HG02852 (cell line): ENCODE data around the gene LRSAM1.

Experiments
- ATAC-seq: cut with Tn5 transposase; IDR thresholded peaks from one replicate; pipeline ENCODE4 v1.9.1; 2021; ENCODE audit warnings: mild to moderate bottlenecking, moderate library complexity; ENCODE audit not compliant: unreplicated experiment

Gene LRSAM1

DNA sequence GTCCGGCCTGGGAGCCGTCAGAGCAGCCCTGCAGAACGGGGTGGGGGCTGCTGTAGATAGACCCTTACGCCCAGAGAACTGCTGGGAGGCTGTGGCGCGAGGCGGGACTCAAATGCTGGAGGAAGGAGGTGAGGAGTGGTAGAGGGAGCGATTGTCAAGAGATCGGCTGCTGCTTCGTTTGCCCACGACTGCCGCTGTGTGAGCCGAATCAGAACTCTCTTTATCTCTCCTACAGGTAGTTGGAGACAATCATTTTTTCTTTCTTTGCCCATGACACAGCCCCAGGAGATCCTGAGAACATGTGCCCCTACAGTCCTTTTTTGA is 26.7 kb upstream of the LRSAM1 start:
- ATAC-seq = peak; percentile 6

DNA sequence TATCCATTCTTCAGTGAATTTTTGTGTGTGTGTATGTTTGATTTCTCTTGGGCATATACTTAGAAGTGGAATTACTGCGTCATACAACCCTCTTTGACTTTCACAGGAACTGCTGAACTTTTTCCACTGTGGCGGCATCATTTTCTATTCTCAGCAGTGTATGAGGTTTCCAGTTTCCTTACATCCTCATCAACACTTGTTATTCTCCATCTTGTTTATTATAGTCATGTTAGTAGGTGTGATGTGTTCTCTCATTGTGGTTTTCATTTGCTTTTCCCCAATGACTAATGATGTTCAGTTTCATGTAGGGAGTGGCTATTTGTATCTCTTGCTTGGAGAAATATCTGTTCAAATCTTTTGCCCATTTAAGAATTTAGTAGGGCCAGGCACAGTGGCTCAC is 24.6 kb upstream of the LRSAM1 start:
- ATAC-seq = no peak

DNA sequence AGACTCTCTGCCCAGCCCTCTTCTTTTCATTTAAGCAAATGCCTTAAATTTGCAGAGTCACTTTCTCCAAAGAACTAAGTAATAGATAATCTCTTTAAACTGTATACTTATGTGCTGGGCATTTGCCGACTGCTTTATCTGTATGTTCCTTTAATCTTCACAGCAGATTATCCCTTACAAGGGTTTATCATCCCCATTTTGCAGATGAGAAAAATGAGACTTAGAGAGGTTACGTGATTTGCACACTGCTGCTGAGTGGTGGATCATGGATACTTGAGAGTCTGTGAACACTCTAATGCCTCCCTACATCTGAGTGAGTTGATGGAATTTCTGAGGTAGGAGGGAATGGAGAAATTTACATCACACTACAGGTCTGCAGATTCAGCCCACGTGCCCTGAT is 23.0 kb upstream of the LRSAM1 start:
- no peak for ATAC-seq

DNA sequence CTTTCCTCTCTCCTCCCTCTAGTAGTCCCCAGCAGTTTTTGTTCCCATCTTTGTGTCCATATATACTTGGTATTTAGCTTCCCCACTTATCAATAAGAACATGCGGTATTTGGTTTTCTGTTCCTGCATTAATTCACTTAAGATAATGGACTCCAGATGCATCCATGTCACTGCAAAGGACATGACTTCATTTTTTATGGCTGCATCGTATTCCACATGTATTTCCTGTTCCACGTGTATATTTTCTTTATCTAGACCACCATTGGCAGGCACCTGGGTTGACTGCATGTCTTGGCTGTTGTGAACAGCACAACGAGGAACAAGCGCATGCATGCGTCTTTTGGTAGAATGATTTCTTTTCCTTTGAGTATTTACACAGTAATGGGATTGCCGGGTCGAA is 20.9 kb upstream of the LRSAM1 start:
- ATAC-seq = no peak

DNA sequence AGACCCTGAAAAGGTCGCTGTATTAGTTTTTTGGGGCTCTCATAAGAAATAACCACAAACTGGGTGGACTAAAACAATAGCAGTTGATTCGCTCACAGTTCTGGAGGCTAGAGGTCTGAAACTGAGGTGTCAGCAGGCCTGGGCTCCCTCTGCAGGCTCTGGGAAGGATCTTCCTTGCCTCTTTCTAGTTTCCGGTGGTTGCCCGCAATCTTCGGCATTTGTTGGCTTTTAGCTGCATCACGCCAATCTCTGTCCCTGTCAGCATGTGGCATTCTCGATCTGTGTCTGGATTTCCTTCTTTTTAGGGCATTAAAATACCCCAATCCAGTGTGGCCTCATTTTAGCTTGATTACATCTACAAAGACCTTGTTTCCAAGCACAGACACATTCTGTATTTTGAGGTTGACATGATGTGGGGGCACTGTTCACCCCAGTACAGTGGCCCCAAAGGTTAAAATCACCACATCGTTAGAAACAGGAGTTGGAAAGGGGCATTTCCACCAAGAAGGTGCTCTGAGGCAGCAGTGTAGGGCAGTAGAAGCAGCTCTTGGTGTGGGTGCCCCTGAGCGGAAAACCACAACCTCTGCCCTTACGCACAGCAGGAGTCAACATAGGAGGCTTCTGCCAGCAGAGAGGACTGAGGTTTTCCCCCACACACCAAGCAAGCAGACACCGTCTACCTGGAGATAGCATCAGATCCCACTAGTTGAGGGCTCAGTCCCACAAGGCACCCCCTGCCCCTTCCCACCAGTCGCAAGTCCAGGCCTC is 13.6 kb upstream of the LRSAM1 start:
- no peak for ATAC-seq

DNA sequence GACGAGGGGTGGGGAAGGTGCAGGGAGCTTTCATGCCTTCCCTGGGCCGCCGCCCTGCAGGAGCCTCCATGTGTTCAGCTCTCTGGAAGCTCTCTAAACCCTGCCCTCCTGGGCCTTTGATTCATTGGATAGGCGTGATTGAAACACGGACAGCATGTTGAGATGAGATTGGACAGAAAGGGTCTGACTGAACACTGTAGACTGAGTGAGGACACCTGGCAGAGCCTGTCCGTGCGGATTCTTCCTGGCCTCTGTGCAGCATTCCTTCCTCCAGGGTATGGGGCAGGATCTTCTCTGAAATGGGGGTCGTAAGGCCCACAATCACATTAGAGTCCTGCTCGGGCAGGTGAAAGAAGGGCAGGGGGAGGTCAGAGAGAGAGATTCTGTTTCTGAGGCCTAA is 12.9 kb upstream of the LRSAM1 start:
- ATAC-seq = no peak

DNA sequence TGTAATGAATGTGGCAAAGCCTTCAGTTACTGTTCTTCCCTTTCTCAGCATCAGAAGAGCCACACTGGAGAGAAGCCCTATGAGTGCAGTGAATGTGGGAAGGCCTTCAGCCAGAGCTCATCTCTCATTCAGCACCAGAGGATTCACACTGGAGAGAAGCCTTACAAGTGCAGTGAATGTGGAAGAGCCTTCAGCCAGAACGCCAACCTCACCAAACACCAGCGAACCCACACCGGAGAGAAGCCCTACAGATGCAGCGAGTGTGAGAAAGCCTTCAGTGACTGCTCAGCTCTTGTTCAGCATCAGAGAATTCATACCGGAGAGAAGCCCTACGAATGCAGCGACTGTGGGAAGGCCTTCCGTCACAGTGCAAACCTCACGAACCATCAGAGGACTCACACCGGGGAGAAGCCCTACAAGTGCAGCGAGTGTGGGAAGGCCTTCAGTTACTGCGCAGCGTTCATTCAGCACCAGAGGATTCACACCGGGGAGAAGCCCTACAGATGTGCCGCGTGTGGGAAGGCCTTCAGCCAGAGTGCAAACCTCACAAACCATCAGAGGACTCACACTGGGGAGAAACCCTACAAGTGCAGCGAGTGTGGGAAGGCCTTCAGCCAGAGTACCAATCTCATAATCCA is 6.9 kb upstream of the LRSAM1 start:
- no peak for ATAC-seq

DNA sequence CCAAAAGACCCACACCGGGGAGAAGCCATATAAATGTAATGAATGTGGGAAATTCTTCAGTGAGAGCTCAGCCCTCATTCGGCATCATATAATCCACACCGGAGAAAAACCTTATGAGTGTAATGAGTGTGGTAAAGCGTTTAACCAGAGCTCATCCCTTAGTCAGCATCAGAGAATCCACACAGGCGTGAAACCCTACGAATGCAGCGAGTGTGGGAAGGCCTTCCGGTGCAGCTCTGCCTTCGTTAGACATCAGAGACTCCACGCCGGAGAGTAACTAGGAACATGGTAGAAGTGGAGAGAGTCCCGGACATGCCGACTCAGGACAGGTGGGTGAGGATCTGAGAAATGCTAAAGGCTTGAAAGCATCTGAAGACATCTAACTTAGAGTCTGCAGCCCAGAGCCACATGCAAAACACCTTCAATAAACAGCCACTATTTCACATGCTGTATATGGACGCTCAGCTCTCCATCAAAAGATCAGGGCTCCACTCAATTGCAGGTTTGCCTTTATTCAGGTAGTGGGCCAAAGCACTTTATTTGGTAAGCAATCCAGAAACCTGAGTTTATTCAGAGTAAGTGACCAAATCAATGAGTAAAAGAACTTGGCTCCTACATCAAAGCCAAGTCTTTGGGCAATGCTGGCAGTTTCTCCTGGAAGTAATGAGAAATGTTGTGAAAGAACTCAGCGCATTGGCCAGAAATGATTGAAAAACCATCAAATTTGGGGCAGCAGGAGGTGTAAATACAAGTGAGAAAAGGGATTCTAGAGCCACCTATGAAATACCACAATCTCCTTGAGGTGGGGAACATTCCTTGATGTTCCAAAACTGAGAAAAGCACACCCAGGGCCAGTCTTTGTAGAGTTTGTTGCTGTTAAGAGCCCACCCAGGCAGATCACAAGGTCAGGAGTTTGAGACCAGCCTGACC is 6.1 kb upstream of the LRSAM1 start:
- ATAC-seq = no peak

DNA sequence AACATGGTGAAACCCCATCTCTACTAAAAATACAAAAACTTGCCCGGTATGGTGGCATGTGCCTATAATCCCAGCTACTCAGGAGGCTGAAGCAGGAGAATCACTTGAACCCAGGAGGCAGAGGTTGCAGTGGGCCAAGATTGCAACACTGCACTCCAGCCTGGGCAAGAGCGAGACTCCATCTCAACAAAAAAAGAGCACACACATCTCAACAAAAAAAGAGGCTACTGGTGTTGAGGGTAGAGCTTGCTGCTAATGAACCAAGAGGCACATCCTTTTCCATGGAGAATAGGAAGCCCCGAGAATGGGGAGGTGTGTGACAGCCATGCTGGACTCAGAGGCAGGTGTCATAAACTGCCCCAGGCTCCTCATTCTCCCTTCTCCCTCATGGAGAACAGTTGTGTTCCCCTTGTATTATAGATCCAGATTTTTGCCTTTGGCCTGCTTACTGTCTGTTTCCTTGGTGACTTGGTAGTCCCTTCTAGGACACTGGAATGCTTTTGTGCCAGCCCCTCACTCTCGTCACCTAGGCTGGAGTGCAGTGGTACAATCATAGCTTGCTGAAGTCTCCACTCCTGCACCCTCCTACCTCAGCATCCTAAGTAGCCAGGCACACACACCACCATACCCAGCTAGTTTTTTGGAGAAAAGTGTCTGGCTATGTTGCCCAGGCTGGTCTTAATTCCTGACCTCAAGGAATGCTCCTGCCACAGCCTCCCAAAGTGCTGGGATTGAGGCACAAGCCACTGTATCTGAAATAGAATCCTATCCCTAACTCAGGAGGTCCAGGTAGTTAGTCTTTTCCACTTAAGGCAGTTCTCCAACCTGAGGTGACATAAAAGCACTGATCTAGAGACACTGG is 5.2 kb upstream of the LRSAM1 start:
- no peak for ATAC-seq

DNA sequence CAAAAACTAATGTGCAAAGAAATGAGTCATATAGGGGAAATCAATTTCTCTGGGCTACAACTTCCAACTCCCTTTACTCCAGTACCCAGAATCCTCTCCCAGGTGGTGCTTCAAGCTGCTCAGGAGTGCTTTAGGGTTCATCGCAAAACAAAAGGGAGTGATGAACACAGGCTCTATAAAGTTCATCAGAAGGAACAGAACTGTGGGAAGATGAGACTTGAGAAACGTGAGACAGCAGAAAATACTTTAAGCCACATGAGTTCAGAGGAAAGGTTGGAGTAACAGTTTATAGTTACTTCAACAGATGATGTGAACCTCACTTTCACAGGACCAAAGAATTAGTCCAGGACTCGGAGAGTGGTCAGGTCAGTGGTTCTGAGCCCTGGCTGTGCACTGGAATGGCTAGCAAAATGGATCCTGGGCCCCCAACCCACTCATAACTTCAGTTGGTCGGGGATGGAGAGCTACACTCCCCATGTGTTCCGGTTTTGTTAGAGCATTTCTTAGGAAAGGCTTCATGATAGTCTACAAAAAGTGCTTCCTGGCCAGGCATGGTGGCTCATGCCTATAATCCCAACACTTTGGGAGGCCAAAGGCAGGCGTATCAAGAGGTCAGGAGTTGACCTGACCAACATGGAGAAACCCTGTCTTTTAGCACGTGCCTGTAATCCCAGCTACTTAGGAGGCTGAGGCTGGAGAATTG is 4.4 kb upstream of the LRSAM1 start:
- ATAC-seq = no peak

DNA sequence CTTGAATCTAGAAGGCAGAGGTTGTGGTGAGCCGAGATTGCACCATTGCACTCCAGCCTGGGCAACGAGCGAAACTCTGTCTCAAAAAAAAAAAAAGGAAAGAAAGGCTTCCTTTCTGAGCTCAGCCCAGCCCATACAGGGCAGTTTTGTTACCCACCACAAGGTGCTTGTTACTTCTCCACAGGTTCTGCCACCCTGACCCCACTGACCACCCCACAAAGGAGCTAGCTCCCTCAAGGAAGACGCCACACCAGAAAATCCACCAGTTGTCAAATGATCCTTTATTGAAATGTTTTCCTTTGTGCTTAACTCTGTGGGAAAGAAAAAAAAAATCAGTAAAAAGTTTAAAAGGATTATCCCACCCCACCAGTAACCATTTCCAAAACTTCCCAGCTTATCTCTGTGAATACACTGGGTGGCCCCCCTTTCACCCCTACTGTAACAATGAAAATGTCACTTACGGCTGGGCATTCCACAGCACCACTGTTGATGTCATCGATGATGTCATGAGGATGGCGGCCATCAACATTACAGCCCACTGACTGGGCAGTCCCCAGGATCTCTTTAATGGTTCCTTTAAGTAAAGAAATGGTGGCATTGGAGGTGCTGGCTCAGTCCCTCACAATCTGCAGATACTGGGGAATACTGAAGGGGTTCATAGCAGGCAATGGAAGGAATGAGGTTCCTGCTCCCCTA is 3.7 kb upstream of the LRSAM1 start:
- no peak for ATAC-seq

DNA sequence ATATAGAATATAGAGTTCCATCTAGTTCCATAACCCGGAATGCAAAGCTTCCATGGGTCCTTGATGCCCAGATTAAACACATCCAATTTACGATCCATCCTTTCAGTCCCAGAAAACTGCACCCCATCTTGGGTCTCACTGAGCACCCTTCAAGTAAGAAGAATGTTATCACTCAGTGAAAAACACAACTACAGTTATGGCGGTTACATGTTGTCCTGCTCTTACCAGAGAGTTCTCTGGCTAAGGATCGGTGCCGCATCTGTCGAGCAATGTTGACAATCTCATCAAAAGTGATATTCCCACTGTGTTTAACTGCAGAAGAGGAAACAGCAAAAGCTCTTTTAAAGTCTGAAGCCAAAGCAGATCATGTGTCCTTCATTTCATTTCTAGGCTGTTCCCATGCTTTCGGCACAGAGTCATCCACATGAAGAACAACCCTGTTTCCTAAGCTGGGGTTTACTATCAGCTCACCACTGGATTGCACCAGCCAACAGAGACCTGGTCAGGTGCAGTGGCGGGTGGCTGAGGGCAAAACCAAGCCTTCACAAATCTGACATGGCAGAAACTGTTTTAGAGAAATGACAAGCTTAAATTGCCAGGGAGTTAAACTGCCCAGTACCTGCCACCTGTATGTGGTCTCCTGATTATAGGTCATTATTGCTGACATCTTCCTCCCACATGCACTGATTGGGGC is 3.1 kb upstream of the LRSAM1 start:
- ATAC-seq = no peak

DNA sequence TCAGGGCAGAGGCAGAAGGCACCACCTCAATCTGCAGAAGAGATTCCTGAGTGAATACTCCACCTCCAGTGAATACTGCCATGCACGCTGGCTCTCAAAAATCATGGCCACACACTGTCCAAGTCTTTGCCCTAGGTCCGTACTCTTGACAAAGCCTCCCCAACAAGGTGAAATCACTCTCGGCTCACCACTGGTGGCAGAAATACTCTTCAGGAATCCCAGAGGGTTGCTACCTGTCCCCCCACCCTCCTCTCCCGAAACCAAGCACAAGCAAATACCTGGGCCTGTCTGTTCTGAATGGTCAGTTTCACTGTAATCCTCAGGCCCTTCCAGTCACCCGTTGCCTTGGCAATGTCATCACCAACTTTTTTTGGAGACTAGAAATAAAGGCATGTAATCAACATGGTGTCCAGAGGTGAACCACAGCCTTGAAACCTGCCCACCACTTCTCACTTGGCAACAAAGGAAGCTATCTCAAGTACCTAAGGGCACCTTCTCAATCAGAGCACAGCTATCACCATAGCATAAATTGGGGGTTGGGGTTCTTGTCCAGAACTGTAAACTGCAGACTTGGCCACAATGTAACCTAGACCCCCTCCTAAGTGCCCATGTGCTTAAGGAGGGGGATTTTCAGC is 1.9 kb upstream of the LRSAM1 start:
- ATAC-seq = no peak

DNA sequence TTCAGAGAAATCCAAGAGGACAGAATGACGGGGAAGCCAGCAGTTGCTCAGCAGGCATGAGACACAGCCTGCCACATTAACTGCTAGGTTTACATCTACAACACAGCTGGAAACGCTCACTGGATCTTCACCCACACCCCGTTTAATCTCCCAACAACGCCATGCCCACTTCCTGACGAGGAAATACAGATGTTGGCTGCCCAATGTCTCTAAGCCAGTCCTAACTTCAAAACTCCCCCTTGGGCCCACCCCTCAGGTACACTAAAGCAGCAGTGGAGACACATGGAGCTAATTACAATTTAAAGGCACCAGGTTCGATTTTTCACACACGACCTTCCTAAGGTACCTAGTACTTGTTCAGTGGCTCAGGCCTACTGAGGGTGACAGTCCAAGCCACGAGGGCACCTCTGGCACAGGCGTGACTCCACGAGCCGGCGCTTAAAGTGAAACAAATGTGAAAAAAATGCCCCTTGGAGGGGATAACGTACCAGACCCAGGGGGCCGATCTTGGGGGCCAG is 1.0 kb upstream of the LRSAM1 start:
- no peak for ATAC-seq

DNA sequence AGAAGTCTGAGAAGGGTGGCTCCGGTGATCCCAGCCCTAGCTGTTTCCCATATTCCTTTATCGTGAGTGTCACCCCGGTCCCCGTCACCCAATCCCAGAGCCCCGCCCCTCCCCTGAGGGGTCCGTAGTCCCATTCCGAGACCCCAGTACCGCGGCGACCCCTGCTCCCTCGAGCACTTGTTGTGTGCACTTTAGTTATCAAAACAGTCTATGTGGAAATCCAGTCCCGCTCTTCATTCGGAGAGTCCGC is 223 bp downstream of the LRSAM1 start:
- peak; percentile 13 for ATAC-seq

DNA sequence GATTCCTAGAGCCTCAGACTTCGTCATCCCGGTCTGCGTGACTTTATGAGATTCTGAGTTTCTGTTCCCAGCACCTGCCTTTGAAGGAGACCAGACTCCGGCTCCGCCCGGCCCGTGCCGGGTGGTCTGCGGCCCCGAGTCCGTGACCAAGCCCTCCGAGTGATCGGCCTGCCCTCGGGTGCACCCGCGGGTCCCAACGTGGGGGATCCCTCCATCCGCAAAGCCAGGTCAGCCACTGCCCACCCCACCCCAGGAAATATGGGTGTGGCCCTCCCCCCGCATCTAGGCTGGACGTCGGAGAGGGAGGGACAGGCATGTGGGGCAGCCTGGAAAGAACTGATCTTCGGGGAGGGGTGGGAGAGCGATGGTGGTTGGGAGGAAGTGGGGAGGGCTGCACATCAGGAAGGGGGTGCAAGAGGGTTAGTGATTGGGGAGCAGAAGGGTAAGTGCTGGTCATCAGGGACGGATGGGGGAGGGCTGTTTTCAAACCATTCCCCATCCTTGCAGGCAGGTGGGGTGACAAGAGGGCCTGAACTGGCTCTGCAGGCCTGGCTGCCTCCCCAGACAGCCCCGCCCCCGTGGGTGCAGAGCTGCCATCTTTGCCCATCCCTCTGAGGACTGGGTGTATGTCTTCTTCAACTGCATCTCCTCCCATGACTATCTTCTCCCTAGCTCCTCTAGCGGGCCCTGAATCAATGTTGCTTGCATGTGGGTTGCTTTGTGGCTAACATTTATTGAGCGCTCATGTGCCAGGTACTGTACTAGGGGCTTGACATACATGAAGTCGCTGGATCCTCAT is 747 bp downstream of the LRSAM1 start:
- ATAC-seq = no peak

DNA sequence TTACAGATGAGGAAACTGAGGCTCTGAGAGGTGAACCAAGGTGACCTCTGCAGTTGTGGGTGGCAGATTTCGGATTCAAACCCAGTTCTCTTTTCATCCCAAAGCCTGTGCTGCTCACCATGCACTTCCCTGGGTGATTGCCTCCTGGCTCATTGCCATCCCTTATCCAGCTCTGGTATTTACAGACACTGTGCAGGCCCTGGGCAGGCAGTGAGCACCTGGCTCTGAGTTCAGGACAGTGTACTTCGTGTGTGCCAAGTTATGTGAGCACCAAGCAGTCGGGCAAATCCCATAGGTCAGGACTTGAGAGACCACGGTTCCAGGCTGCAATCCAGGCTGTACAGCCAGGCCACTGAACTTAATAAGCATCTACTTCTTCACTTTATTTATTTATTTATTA is 1.4 kb downstream of the LRSAM1 start:
- ATAC-seq = no peak
